ENCODE results near the gene JAK1. TPM values are rescaled to one million over a fixed set of nuclear protein-coding genes. Genes with fewer than 3 reads are reported as not detected.

JAK1 gene
- total RNA-seq, 1 donor from 2014 or later, result 27.7 TPM

DNA sequence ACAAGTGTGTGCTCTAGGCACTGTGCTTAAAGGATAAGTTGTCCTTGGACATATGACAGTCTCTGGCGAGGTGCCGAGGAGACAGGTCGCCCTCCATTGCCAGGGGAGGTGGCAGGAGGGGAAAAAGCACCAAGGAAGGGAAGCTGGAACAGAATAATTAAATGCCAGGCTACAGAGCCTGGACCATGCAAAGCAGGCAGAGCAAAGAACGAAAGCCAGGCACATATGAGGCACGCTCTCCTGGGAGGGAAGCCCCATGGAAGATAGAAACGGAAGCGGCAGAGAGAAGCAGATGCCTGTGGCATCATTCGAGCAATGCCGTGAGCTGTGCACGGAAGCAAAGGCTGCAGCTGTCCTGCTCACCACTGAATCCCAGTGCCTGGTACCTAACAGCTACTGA is 91.2 kb downstream of the JAK1 start:
- H3K27me3 Mint-ChIP-seq (ENCODE audit: low read depth), result no peaks in the 10 kb centered on the region
- no peak overlapping the region for H3K4me3 Mint-ChIP-seq
- TF ChIP-seq CTCF (conservative IDR thresholded peaks at IDR 0.05), result no peak
- no peak for DNase-seq (ENCODE audit: low read depth, low spot score)
- H3K36me3 Mint-ChIP-seq (ENCODE audit: low read depth), result peaks cover 4% of the 10 kb centered on the region
- peak overlapping the region; percentile 83 for H3K27ac Mint-ChIP-seq (ENCODE audit: unreplicated experiment)
- H3K9me3 Mint-ChIP-seq, result no peaks in the 10 kb centered on the region
- H3K4me1 Mint-ChIP-seq, result peaks cover 8% of the 10 kb centered on the region

DNA sequence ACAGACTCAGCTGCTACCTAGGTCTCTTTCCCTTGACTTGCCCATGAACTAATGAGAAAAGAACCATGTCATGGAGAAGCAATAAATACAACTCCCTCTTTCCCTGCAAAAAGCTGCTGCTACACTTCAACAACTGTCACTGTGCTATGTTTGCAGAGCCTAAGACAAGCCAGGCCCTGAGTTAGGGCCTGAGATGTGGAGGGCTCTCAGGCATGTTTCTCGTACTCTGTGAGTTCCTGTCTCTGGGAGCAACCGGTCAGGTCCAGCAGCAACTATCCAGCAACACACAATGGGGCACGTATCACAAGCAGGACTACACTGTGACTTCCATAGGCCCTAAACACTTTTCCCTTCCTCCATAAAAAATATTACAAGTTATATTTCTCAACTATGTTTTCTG is 91.7 kb downstream of the JAK1 start:
- Mint-ChIP-seq H3K27me3 (ENCODE audit: low read depth) (no peaks in the 10 kb centered on the region), H3K27ac (ENCODE audit: unreplicated experiment) (peak overlapping the region; percentile 83), H3K9me3 (no peaks in the 10 kb centered on the region), H3K36me3 (ENCODE audit: low read depth) (peaks cover 6% of the 10 kb centered on the region), H3K4me3 (no peak overlapping the region), H3K4me1 (peaks cover 8% of the 10 kb centered on the region)
- no peak for DNase-seq (ENCODE audit: low read depth, low spot score)
- TF ChIP-seq CTCF (conservative IDR thresholded peaks at IDR 0.05), result no peak

GRCh38 chr1:64873576-64873975 is 92.8 kb downstream of the JAK1 start:
- no peaks in the 10 kb centered on the region for H3K27me3 Mint-ChIP-seq (ENCODE audit: low read depth)
- DNase-seq (ENCODE audit: low read depth, low spot score), result no peak
- peaks cover 8% of the 10 kb centered on the region for H3K4me1 Mint-ChIP-seq
- no peak overlapping the region for H3K27ac Mint-ChIP-seq (ENCODE audit: unreplicated experiment)
- peaks cover 13% of the 10 kb centered on the region for H3K36me3 Mint-ChIP-seq (ENCODE audit: low read depth)
- no peaks in the 10 kb centered on the region for H3K9me3 Mint-ChIP-seq
- no peak for TF ChIP-seq CTCF (conservative IDR thresholded peaks at IDR 0.05)
- no peak overlapping the region for H3K4me3 Mint-ChIP-seq

GRCh38 chr1:64872067-64872466 is 94.3 kb downstream of the JAK1 start:
- Mint-ChIP-seq H3K4me1 (peaks cover under 1% of the 10 kb centered on the region), H3K27me3 (ENCODE audit: low read depth) (no peaks in the 10 kb centered on the region), H3K4me3 (no peak overlapping the region), H3K27ac (ENCODE audit: unreplicated experiment) (no peak overlapping the region), H3K9me3 (no peaks in the 10 kb centered on the region), H3K36me3 (ENCODE audit: low read depth) (peaks cover 13% of the 10 kb centered on the region)
- DNase-seq (ENCODE audit: low read depth, low spot score), result no peak
- TF ChIP-seq CTCF (conservative IDR thresholded peaks at IDR 0.05), result no peak

DNA sequence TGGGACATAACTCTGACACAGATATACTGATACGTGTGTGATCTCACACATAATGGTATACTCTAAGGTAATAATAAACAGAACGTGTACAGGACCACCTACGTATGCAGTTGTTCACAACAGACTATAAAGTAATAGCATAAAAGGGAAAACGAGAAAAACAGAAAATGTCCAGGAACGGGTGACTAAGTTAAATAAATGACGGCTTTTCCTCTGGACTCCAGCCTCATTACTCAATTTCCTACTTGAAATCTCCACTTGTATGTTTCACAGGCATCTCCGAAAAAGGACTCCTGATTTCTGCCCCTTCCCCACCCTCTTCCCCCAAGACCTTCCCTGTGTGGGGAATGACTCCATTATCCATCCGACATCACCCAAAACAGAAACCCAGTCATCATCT is 95.1 kb downstream of the JAK1 start:
- Mint-ChIP-seq H3K27me3 (ENCODE audit: low read depth) (no peaks in the 10 kb centered on the region), H3K4me3 (no peak overlapping the region), H3K4me1 (no peaks in the 10 kb centered on the region), H3K27ac (ENCODE audit: unreplicated experiment) (no peak overlapping the region), H3K36me3 (ENCODE audit: low read depth) (peaks cover 17% of the 10 kb centered on the region), H3K9me3 (no peaks in the 10 kb centered on the region)
- TF ChIP-seq CTCF (conservative IDR thresholded peaks at IDR 0.05), result no peak
- no peak for DNase-seq (ENCODE audit: low read depth, low spot score)

GRCh38 chr1:64867266-64867665 is 99.1 kb downstream of the JAK1 start:
- Mint-ChIP-seq H3K27ac (ENCODE audit: unreplicated experiment) (no peak overlapping the region), H3K27me3 (ENCODE audit: low read depth) (no peaks in the 10 kb centered on the region), H3K36me3 (ENCODE audit: low read depth) (peaks cover 21% of the 10 kb centered on the region), H3K4me3 (no peak overlapping the region), H3K4me1 (peaks cover 6% of the 10 kb centered on the region), H3K9me3 (no peaks in the 10 kb centered on the region)
- DNase-seq (ENCODE audit: low read depth, low spot score), result no peak
- TF ChIP-seq CTCF (conservative IDR thresholded peaks at IDR 0.05), result no peak
